PC-9 (cell line): ENCODE data around the gene ZDHHC7. TPM values are rescaled to one million over a fixed set of nuclear protein-coding genes. Genes with fewer than 3 reads are reported as not detected.

Experiments
- BruUV-seq: library from RNA; stranded (reverse); fragments of 400-500 nt; replicated peaks from 2 replicates; lab custom pipeline; 2021; lab: Mats Ljungman, UMichigan
- CTCF ChIA-PET: fragments of 300-600 bp; sonication (Branson Sonifier 250); formaldehyde crosslinking; loops from one replicate; lab custom pipeline; 2022; ENCODE audit warnings: antibody characterized with exemption; lab: Charles Lee
- POLR2A ChIA-PET: fragments of 300-600 bp; sonication (Branson Sonifier 250); formaldehyde crosslinking; loops from one replicate; lab custom pipeline; 2022; ENCODE audit warnings: antibody characterized with exemption; ENCODE audit not compliant: unreplicated experiment; lab: Charles Lee
- DNase-seq, 2 experiments: peaks; one replicate each; pipeline versions ENCODE4 v3.0.0 to v3.0.0-alpha.2; 2015 to 2022; ENCODE audit warnings: mixed read lengths in 1 of 2
- H2AFZ ChIP-seq: fragments of 200-600 bp; sonication (generic); 2 replicates; pipeline ENCODE4 v1.8.1; 2017; ENCODE audit warnings: antibody characterized with exemption
- H3F3A ChIP-seq: fragments of 200-600 bp; sonication (generic); 2 replicates; pipeline ENCODE4 v1.8.1; 2017; ENCODE audit warnings: antibody characterized with exemption, mild to moderate bottlenecking, low read depth; ENCODE audit not compliant: insufficient read depth
- H3K27ac ChIP-seq: fragments of 200-600 bp; sonication (generic); 2 replicates; pipeline ENCODE4 v1.6.1; 2016; ENCODE audit warnings: mixed run types
- H3K27me3 ChIP-seq: fragments of 200-600 bp; sonication (generic); 2 replicates; pipeline ENCODE4 v1.6.1; 2016; ENCODE audit warnings: low read depth, mixed run types; ENCODE audit not compliant: insufficient read depth
- H3K36me3 ChIP-seq: fragments of 200-600 bp; sonication (generic); 2 replicates; pipeline ENCODE4 v1.6.1; 2016; ENCODE audit warnings: low read depth, mixed run types
- H3K4me1 ChIP-seq: fragments of 200-600 bp; sonication (generic); replicated peaks from 2 replicates; pipeline ENCODE4 v1.6.1; 2016; ENCODE audit warnings: mixed run types; ENCODE audit not compliant: insufficient read depth
- H3K4me2 ChIP-seq: fragments of 200-600 bp; sonication (generic); 2 replicates; pipeline ENCODE4 v1.6.1; 2017; ENCODE audit warnings: mixed run types
- H3K4me3 ChIP-seq: fragments of 200-600 bp; sonication (generic); 2 replicates; pipeline ENCODE4 v1.6.1; 2016; ENCODE audit warnings: mixed run types
- H3K79me2 ChIP-seq: fragments of 200-600 bp; sonication (generic); 2 replicates; pipeline ENCODE4 v1.6.1; 2017; ENCODE audit warnings: low read depth, mixed run types
- H3K9me2 ChIP-seq: fragments of 200-600 bp; sonication (generic); 2 replicates; pipeline ENCODE4 v1.8.1; 2017; ENCODE audit warnings: mild to moderate bottlenecking; ENCODE audit not compliant: insufficient read depth
- H3K9me3 ChIP-seq: fragments of 200-600 bp; sonication (generic); 2 replicates; pipeline ENCODE4 v1.8.1; 2016; ENCODE audit warnings: low read depth; ENCODE audit not compliant: insufficient read depth
- H4K20me1 ChIP-seq: fragments of 200-600 bp; sonication (generic); 2 replicates; pipeline ENCODE4 v1.8.1; 2017; ENCODE audit not compliant: insufficient read depth
- EZH2 ChIP-seq: fragments of 200-600 bp; sonication (generic); IDR thresholded peaks from 2 replicates; pipeline ENCODE4 v1.8.0; 2017; ENCODE audit warnings: antibody characterized with exemption, low read depth
- intact Hi-C: fragments of 100-400 bp; cut with micrococcal nuclease; formaldehyde crosslinking; loops from one replicate; pipeline ENCODE4 v1.10.0; 2022; ENCODE audit not compliant: unreplicated experiment
- total RNA-seq: library from RNA; stranded (reverse); gene quantifications from 2 replicates; pipeline ENCODE4 v1.2.3, GENCODE V29; 2021
- TF ChIP-seq, protein P1 (sequence below): fragments of 200-600 bp; sonication (generic); conservative IDR thresholded peaks from 2 replicates; pipeline ENCODE4 v1.6.1; 2017; ENCODE audit warnings: mixed run types, antibody characterized with exemption, mild to moderate bottlenecking, moderate library complexity

The ZDHHC7 gene
- total RNA-seq, 1 experiment from 2014 or later, result 79.3 TPM

GRCh38 chr16:85014311-85014710 is 3.0 kb upstream of the ZDHHC7 start:
- no peak overlapping the region for H3K27ac ChIP-seq
- DNase-seq, result no peak
- ChIA-PET CTCF (no interaction called here), POLR2A (no interaction called here)
- H3K4me3 ChIP-seq, result no peak overlapping the region
- H3F3A ChIP-seq, result peaks cover 13% of the 10 kb centered on the region; the same call in 1 of the 2 replicates
- no peak overlapping the region for H3K4me2 ChIP-seq
- H3K4me1 ChIP-seq, result peaks cover 35% of the 10 kb centered on the region
- no TSS peak for BruUV-seq
- intact Hi-C loops, result no loop called here
- H3K9me2 ChIP-seq, result no peaks in the 10 kb centered on the region
- H2AFZ ChIP-seq, result no peak overlapping the region
- 0 out of 2 replicates have a peak, but pooled peaks cover 3% of the 10 kb centered on the region for H4K20me1 ChIP-seq
- H3K27me3 ChIP-seq, result no peaks in the 10 kb centered on the region
- no peak for TF ChIP-seq EZH2
- TF ChIP-seq, protein P1, sequence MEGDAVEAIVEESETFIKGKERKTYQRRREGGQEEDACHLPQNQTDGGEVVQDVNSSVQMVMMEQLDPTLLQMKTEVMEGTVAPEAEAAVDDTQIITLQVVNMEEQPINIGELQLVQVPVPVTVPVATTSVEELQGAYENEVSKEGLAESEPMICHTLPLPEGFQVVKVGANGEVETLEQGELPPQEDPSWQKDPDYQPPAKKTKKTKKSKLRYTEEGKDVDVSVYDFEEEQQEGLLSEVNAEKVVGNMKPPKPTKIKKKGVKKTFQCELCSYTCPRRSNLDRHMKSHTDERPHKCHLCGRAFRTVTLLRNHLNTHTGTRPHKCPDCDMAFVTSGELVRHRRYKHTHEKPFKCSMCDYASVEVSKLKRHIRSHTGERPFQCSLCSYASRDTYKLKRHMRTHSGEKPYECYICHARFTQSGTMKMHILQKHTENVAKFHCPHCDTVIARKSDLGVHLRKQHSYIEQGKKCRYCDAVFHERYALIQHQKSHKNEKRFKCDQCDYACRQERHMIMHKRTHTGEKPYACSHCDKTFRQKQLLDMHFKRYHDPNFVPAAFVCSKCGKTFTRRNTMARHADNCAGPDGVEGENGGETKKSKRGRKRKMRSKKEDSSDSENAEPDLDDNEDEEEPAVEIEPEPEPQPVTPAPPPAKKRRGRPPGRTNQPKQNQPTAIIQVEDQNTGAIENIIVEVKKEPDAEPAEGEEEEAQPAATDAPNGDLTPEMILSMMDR, result no peak
- 0 out of 2 replicates have a peak, but pooled peaks cover 3% of the 10 kb centered on the region for H3K36me3 ChIP-seq
- H3K9me3 ChIP-seq, result no peaks in the 10 kb centered on the region
- H3K79me2 ChIP-seq, result peaks cover 18% of the 10 kb centered on the region

- Histone ChIP-seq H3K4me2 (peak overlapping the region; percentile 97), H3K4me1 (peaks cover 35% of the 10 kb centered on the region), H3F3A (peaks cover 17% of the 10 kb centered on the region; the same call in 1 of the 2 replicates), H2AFZ (peak overlapping the region; percentile 97), H3K9me2 (no peaks in the 10 kb centered on the region), H3K27ac (peak overlapping the region; percentile 81), H4K20me1 (0 out of 2 replicates have a peak, but pooled peaks cover 3% of the 10 kb centered on the region), H3K36me3 (0 out of 2 replicates have a peak, but pooled peaks cover 6% of the 10 kb centered on the region), H3K27me3 (no peaks in the 10 kb centered on the region), H3K9me3 (no peaks in the 10 kb centered on the region), H3K79me2 (peaks cover 42% of the 10 kb centered on the region), H3K4me3 (peak overlapping the region; percentile 97)
- ChIA-PET CTCF (interaction anchor here (0.6 to 1.2 kb wide), 3 partner anchors 12 to 34 kb away, joined by 3 to 8 read pairs (median 6); no protein-coding TSS in a partner anchor), POLR2A (interaction anchor here (0.7 kb wide), 1 partner anchor 14 kb away, joined by 3 read pairs; no protein-coding TSS in a partner anchor)
- intact Hi-C loops, result loop anchor here (2.0 kb wide), 1 partner anchor 17 kb away; no protein-coding TSS in a partner anchor
- TF ChIP-seq, protein P1, result no peak
- TF ChIP-seq EZH2, result no peak
- BruUV-seq, result TSS peak; percentile 100
- DNase-seq, result no peak
These were observed 530 bp upstream of the ZDHHC7 start for GRCh38 chr16:85011846-85012284.

GRCh38 chr16:85010446-85010930 is 847 bp downstream of the ZDHHC7 start:
- ChIA-PET CTCF (no interaction called here), POLR2A (interaction anchor here (0.6 to 0.7 kb wide), 3 partner anchors 10 to 16 kb away, joined by 3 to 7 read pairs (median 5); no protein-coding TSS in a partner anchor)
- Histone ChIP-seq H3K36me3 (0 out of 2 replicates have a peak, but pooled peaks cover 6% of the 10 kb centered on the region), H3K27me3 (no peaks in the 10 kb centered on the region), H3K79me2 (peaks cover 55% of the 10 kb centered on the region), H2AFZ (peak overlapping the region; percentile 89; the same call in 1 of the 2 replicates), H3K9me2 (no peaks in the 10 kb centered on the region), H4K20me1 (0 out of 2 replicates have a peak, but pooled peaks cover 3% of the 10 kb centered on the region), H3K27ac (peak overlapping the region; percentile 49), H3K9me3 (no peaks in the 10 kb centered on the region), H3K4me3 (peak overlapping the region; percentile 97), H3K4me1 (peaks cover 28% of the 10 kb centered on the region), H3F3A (peaks cover 18% of the 10 kb centered on the region; the same call in 1 of the 2 replicates), H3K4me2 (peak overlapping the region; percentile 97)
- TSS peak; percentile 28 for BruUV-seq
- intact Hi-C loops, result loop anchor here (2.0 kb wide), 1 partner anchor 16 kb away; no protein-coding TSS in a partner anchor
- DNase-seq, result no peak
- TF ChIP-seq, protein P1, result no peak
- no peak for TF ChIP-seq EZH2
